CD14-positive monocyte (primary cell): ENCODE data around the gene PTK6. TPM values are rescaled to one million over a fixed set of nuclear protein-coding genes. Genes with fewer than 3 reads are reported as not detected.

Source experiments
- DNase-seq, 3 donors: peaks; one replicate each; pipeline ENCODE4 v3.0.0-alpha.2; 2011 to 2022
- H2AFZ ChIP-seq: 2 replicates; pipeline ENCODE4 v1.6.0; 2012; ENCODE audit warnings: mild to moderate bottlenecking, low read depth, low read length, inconsistent platforms; ENCODE audit not compliant: insufficient read depth, poor library complexity, severe bottlenecking
- H3K27ac ChIP-seq, 2 donors: 1 replicate in 1 of 2; 2 replicates in 1 of 2; pipeline ENCODE4 v1.5.1; 2012 to 2013; ENCODE audit warnings: low read length in 2 of 2, control low read depth in 1 of 2, inconsistent platforms in 1 of 2, low read depth in 1 of 2, mild to moderate bottlenecking in 1 of 2
- H3K27me3 ChIP-seq, 2 donors: one replicate each; pipeline versions ENCODE4 v1.6.0 to v1.6.1; 2011 to 2013; ENCODE audit warnings: low read length in 2 of 2; ENCODE audit not compliant: control insufficient read depth in 2 of 2, insufficient read depth in 2 of 2
- H3K36me3 ChIP-seq, 2 donors: replicated peaks in 1 of 2; 1 replicate in 1 of 2; 2 replicates in 1 of 2; pipeline versions ENCODE4 v1.5.1 to v1.6.1; 2012 to 2013; ENCODE audit warnings: low read length in 2 of 2, control low read depth in 1 of 2, inconsistent platforms in 1 of 2, mild to moderate bottlenecking in 1 of 2; ENCODE audit not compliant: insufficient read depth in 2 of 2, control insufficient read depth in 1 of 2
- H3K4me1 ChIP-seq, 2 donors: 1 replicate in 1 of 2; 2 replicates in 1 of 2; pipeline versions ENCODE4 v1.5.1 to v1.6.1; 2012 to 2013; ENCODE audit warnings: low read length in 2 of 2, control low read depth in 1 of 2, inconsistent platforms in 1 of 2, mild to moderate bottlenecking in 1 of 2, moderate library complexity in 1 of 2; ENCODE audit not compliant: insufficient read depth in 2 of 2, control insufficient read depth in 1 of 2
- H3K4me2 ChIP-seq: replicated peaks from 2 replicates; pipeline ENCODE3; 2012; ENCODE audit warnings: low read length, moderate library complexity, mild to moderate bottlenecking; ENCODE audit not compliant: poor library complexity, severe bottlenecking; ENCODE audit errors: extremely low read depth
- H3K4me3 ChIP-seq, 3 experiments: fragments of 200-600 bp in 1 of 3; sonication (generic) in 1 of 3; replicated peaks in 1 of 3; 1 replicate in 2 of 3; 2 replicates in 1 of 3; pipeline ENCODE4 v1.5.1; 2011 to 2013; ENCODE audit warnings: low read length in 3 of 3, mild to moderate bottlenecking in 3 of 3, control low read depth in 2 of 3, low read depth in 2 of 3, inconsistent platforms in 1 of 3, moderate library complexity in 1 of 3
- H3K79me2 ChIP-seq: 2 replicates; pipeline ENCODE4 v1.6.0; 2012; ENCODE audit warnings: mild to moderate bottlenecking, control low read depth, inconsistent platforms, low read length, moderate library complexity; ENCODE audit not compliant: insufficient read depth
- H3K9ac ChIP-seq: 2 replicates; pipeline ENCODE4 v1.6.0; 2017; ENCODE audit warnings: low read length, mild to moderate bottlenecking; ENCODE audit not compliant: insufficient read depth, poor library complexity, severe bottlenecking
- H3K9me3 ChIP-seq, 2 donors: replicated peaks in 1 of 2; 1 replicate in 1 of 2; 2 replicates in 1 of 2; pipeline versions ENCODE4 v1.5.1 to v1.6.1; 2012 to 2013; ENCODE audit warnings: low read length in 2 of 2, control low read depth in 1 of 2; ENCODE audit not compliant: control insufficient read depth in 1 of 2, insufficient read depth in 1 of 2
- H4K20me1 ChIP-seq: 2 replicates; pipeline ENCODE4 v1.6.0; 2012; ENCODE audit warnings: mild to moderate bottlenecking, low read length, control low read depth, moderate library complexity; ENCODE audit not compliant: insufficient read depth
- H3K27ac Mint-ChIP-seq, 7 donors: one replicate each; pipeline ENCODE4 v1.8.0; 2020; ENCODE audit warnings: mild to moderate bottlenecking in 7 of 7, mixed read lengths in 7 of 7, moderate library complexity in 6 of 7, inconsistent platforms in 2 of 7
- H3K27me3 Mint-ChIP-seq, 3 donors: one replicate each; pipeline ENCODE4 v1.8.0; 2021 to 2022; ENCODE audit warnings: low read depth in 3 of 3, mild to moderate bottlenecking in 3 of 3, mixed read lengths in 3 of 3, moderate library complexity in 3 of 3, inconsistent platforms in 1 of 3
- H3K36me3 Mint-ChIP-seq, 2 donors: one replicate each; pipeline ENCODE4 v1.8.0; 2020; ENCODE audit warnings: mixed read lengths in 2 of 2, inconsistent platforms in 1 of 2, mild to moderate bottlenecking in 1 of 2
- H3K4me1 Mint-ChIP-seq: one replicate; pipeline ENCODE4 v1.8.0; 2020; ENCODE audit warnings: mild to moderate bottlenecking, mixed read lengths
- H3K4me3 Mint-ChIP-seq, 2 donors: one replicate each; pipeline ENCODE4 v1.8.0; 2020; ENCODE audit warnings: mild to moderate bottlenecking in 2 of 2, mixed read lengths in 2 of 2, moderate library complexity in 1 of 2
- H3K9me3 Mint-ChIP-seq, 7 donors: one replicate each; pipeline ENCODE4 v1.8.0; 2020 to 2022; ENCODE audit warnings: mixed read lengths in 7 of 7, mild to moderate bottlenecking in 6 of 7, moderate library complexity in 6 of 7, inconsistent platforms in 2 of 7
- WGBS: methylation state at CpG from one replicate; pipeline ENCODE4 v1.1.5; 2013; ENCODE audit warnings: missing lambda C conversion rate; ENCODE audit not compliant: insufficient coverage; 5-methylcytosine and 5-hydroxymethylcytosine counted together
- intact Hi-C, 2 donors: fragments of 100-400 bp; cut with micrococcal nuclease; formaldehyde crosslinking; loops; one replicate each; pipeline versions ENCODE4 v1.15.0 to v1.15.1; 2023
- polyA plus RNA-seq, 3 donors: library from polyadenylated mRNA; depleted of rRNA in 1 of 3; unstranded in 2 of 3; stranded (reverse) in 1 of 3; fragments of 300-500 nt in 2 of 3; fragments of >200 nt in 1 of 3; fragmentation: Illumina TruSeq in 2 of 3; gene quantifications; 1 replicate in 2 of 3; 2 replicates in 1 of 3; pipeline ENCODE4 v1.2.3, GENCODE V29; 2012 to 2021
- TF ChIP-seq, protein P1 (sequence below): fragments of 200-600 bp; IDR thresholded peaks from one replicate; pipeline ENCODE4 v1.8.0; 2022; ENCODE audit warnings: antibody characterized with exemption, mild to moderate bottlenecking

Gene PTK6
- polyA plus RNA-seq, 3 donors, result 0.66 to 4.1 (median 1.5) TPM

- no peak overlapping the region for H3K9ac ChIP-seq
- Mint-ChIP-seq H3K9me3 (peaks cover 13 to 25% (median 20%) of the 10 kb centered on the region in 7 donors), H3K27me3 (peaks cover 20 to 48% (median 22%) of the 10 kb centered on the region in 3 donors), H3K4me3 (no peak overlapping the region), H3K27ac (no peak overlapping the region), H3K36me3 (no peaks in the 10 kb centered on the region), H3K4me1 (peaks cover 5% of the 10 kb centered on the region)
- no peak overlapping the region for H3K4me2 ChIP-seq
- no peaks in the 10 kb centered on the region for H3K36me3 ChIP-seq
- peaks cover 0 to 14% of the 10 kb centered on the region in 2 donors for H3K27me3 ChIP-seq
- peaks cover 0 to 4% of the 10 kb centered on the region in 2 donors for H3K4me1 ChIP-seq
- no peak overlapping the region for H3K27ac ChIP-seq
- H3K79me2 ChIP-seq, result no peaks in the 10 kb centered on the region
- DNase-seq, result no peak
- no peak overlapping the region for H3K4me3 ChIP-seq
- no peak overlapping the region for H2AFZ ChIP-seq
- peaks cover 16 to 22% of the 10 kb centered on the region in 2 donors for H3K9me3 ChIP-seq
- TF ChIP-seq, protein P1, sequence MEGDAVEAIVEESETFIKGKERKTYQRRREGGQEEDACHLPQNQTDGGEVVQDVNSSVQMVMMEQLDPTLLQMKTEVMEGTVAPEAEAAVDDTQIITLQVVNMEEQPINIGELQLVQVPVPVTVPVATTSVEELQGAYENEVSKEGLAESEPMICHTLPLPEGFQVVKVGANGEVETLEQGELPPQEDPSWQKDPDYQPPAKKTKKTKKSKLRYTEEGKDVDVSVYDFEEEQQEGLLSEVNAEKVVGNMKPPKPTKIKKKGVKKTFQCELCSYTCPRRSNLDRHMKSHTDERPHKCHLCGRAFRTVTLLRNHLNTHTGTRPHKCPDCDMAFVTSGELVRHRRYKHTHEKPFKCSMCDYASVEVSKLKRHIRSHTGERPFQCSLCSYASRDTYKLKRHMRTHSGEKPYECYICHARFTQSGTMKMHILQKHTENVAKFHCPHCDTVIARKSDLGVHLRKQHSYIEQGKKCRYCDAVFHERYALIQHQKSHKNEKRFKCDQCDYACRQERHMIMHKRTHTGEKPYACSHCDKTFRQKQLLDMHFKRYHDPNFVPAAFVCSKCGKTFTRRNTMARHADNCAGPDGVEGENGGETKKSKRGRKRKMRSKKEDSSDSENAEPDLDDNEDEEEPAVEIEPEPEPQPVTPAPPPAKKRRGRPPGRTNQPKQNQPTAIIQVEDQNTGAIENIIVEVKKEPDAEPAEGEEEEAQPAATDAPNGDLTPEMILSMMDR, result no peak
- WGBS, result 92% methylated on average over 5 of the region's 12 CpGs
- no peaks in the 10 kb centered on the region for H4K20me1 ChIP-seq
- intact Hi-C loops, result no loop called here
Observed at GRCh38 chr20:63505723-63506122, 31.5 kb downstream of the PTK6 start.

- Histone ChIP-seq H2AFZ (no peak overlapping the region), H3K27me3 (peaks cover 0 to 15% of the 10 kb centered on the region in 2 donors), H3K4me1 (peaks cover 0 to 4% of the 10 kb centered on the region in 2 donors), H3K36me3 (no peaks in the 10 kb centered on the region), H3K4me2 (no peak overlapping the region), H3K27ac (no peak overlapping the region), H3K79me2 (no peaks in the 10 kb centered on the region), H4K20me1 (no peaks in the 10 kb centered on the region), H3K4me3 (no peak overlapping the region), H3K9me3 (peaks cover 16 to 22% of the 10 kb centered on the region in 2 donors), H3K9ac (no peak overlapping the region)
- peaks cover 23 to 48% (median 23%) of the 10 kb centered on the region in 3 donors for H3K27me3 Mint-ChIP-seq
- H3K4me3 Mint-ChIP-seq, result no peak overlapping the region
- TF ChIP-seq, protein P1, result no peak
- intact Hi-C loops, result no loop called here
- H3K9me3 Mint-ChIP-seq, result peaks cover 13 to 25% (median 20%) of the 10 kb centered on the region in 7 donors
- no peak for DNase-seq
- no peaks in the 10 kb centered on the region for H3K36me3 Mint-ChIP-seq
- H3K27ac Mint-ChIP-seq, result no peak overlapping the region
- 94% methylated on average over 6 of the region's 8 CpGs for WGBS
- H3K4me1 Mint-ChIP-seq, result peaks cover 5% of the 10 kb centered on the region
Observed at GRCh38 chr20:63505281-63505680, 31.9 kb downstream of the PTK6 start.
